HFF-Myc (cell line): Measurements from ENCODE around the gene MRPL44.

Experiments
- DNase-seq: peaks from one replicate; pipeline ENCODE4 v3.0.0-alpha.2; 2011; ENCODE audit warnings: low read depth; ENCODE audit errors: extremely low read depth
- H3K4me3 ChIP-seq: replicated peaks from 2 replicates; pipeline ENCODE4 v1.5.1; 2011; ENCODE audit warnings: low read depth, mild to moderate bottlenecking, control low read depth, low read length
- TF ChIP-seq, protein P1 (sequence below): IDR thresholded peaks from 2 replicates; pipeline ENCODE4 v1.5.1; 2012; ENCODE audit warnings: mild to moderate bottlenecking, low read depth, low read length, control low read depth; ENCODE audit errors: missing control alignments

The MRPL44 gene

DNA sequence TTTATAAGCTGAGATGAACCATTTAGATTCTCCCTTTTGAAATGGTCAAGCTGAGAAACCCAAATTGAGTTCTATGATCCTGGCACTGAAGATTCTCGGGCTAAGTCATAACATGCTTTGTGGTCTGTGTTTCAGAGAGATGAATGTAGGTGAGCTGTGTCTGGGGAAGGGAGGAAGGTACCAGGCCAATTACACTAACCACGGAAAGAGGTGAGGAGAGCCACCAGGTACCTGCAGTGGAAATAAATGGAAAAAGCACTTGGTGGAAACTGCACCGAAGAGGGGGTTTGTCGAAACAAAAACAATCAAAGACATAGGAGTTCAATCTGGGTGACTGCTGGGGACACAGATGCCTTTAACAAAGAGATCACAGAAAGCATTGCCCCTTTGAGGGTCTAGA lies 963 bp upstream of the MRPL44 start:
- DNase-seq = no peak
- TF ChIP-seq, protein P1, sequence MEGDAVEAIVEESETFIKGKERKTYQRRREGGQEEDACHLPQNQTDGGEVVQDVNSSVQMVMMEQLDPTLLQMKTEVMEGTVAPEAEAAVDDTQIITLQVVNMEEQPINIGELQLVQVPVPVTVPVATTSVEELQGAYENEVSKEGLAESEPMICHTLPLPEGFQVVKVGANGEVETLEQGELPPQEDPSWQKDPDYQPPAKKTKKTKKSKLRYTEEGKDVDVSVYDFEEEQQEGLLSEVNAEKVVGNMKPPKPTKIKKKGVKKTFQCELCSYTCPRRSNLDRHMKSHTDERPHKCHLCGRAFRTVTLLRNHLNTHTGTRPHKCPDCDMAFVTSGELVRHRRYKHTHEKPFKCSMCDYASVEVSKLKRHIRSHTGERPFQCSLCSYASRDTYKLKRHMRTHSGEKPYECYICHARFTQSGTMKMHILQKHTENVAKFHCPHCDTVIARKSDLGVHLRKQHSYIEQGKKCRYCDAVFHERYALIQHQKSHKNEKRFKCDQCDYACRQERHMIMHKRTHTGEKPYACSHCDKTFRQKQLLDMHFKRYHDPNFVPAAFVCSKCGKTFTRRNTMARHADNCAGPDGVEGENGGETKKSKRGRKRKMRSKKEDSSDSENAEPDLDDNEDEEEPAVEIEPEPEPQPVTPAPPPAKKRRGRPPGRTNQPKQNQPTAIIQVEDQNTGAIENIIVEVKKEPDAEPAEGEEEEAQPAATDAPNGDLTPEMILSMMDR = no peak
- no peak overlapping the region for H3K4me3 ChIP-seq

DNA sequence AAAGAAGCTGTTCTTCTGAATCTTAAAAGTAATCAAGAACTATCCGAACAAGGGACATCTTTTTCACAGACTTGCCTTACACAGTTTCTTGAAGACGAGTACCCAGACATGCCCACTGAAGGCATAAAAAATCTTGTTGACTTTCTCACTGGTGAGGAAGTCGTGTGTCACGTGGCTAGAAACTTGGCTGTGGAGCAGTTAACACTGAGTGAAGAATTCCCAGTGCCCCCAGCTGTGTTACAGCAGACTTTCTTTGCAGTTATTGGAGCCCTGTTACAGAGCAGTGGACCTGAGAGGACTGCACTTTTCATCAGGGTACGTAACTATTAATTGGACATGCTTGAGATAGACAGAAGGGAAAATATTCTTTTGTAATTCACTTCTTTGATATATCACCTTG lies 2.4 kb downstream of the MRPL44 start:
- TF ChIP-seq, protein P1 = no peak
- DNase-seq = no peak
- H3K4me3 ChIP-seq = peak overlapping the region; percentile 1; the same call in 1 of the 2 replicates

GRCh38 chr2:223967981-223968380 lies 10.7 kb downstream of the MRPL44 start:
- no peak for DNase-seq
- H3K4me3 ChIP-seq = no peak overlapping the region
- TF ChIP-seq, protein P1 = no peak

DNA sequence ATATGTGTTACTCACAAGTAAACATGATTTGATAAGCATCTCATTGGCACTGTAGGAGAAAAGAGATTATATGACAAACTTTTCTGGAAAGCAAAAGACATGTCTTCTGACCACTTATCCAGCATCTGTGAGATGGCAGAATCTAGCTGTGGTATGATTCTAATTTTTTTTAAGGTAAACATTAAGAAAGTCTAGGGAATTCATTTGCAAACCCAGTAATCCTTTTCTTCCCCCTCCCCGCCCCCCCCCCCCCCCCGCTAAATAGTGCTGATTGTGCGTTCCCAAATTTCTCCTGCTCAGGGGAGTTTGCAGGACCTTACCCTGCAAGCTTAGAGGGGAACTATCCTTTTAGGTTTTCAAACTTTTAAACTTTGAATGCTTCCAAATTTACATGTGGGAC lies 12.1 kb downstream of the MRPL44 start:
- no peak for DNase-seq
- TF ChIP-seq, protein P1 = no peak
- H3K4me3 ChIP-seq = no peak overlapping the region

DNA sequence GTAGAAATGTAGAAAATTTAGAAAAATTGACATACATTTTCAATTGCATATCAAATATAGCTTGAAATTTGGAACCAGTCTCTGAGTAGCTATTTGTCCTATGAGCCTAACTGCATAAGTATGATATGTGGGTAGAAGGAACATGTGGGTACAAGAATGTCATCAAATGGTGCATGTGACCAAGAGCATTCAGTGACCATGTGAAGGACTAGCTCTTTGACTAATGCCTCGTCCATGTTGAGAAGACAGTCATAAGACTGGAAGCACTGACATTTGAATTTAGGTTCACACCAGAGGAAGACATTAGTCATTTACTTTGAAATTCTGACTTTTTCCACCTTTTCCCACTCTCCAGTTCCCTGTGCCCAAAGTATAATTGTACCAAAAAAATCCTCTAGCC lies 12.6 kb downstream of the MRPL44 start:
- no peak for DNase-seq
- H3K4me3 ChIP-seq = no peak overlapping the region
- TF ChIP-seq, protein P1 = no peak

DNA sequence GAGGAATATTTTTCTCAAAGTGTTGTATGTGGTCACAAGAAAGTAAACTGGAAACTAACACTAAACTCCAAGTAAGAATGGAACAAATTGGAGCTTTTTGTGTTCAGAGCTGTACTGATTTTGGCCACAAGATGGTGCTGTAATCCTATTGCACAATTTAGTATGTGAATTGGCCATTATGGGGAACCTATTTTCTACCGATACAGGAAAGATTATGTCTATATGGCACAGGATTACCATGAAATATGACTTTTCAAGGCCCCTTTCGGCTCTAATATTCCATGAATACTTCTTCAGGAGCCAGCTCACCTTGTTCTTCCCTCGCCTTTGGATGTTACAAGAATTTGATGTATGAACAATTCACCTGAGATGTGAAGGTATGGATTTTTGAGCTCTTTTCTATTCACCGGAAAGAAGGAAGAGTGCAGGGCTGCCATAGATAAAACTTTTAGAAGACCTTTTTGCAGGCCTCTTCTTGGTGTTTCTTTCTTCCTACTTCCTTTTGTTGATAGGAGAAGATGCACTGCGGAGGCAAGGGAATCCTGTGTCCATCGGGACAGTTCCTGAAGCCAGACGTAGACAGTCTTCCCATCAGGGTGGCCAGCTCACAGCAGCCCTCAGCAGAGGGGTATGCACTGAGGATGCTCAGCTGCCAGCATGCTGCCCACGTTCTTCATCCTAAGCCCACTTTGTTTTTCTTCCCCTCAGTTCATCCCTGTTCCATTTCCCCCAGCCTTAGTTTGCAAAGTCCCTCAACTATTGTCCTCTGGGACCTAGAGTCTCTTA lies 13.3 kb downstream of the MRPL44 start:
- peak; percentile 50 for DNase-seq
- TF ChIP-seq, protein P1 = peak; percentile 79
- H3K4me3 ChIP-seq = no peak overlapping the region
